Panc1 (cell line): Measurements from ENCODE around the gene CRK. TPM values are rescaled to one million over a fixed set of nuclear protein-coding genes. Genes with fewer than 3 reads are reported as not detected.

Source experiments
- ATAC-seq: fragments of 200-7000 bp; cut with Tn5 transposase; 2 replicates; pipeline ENCODE4 v1.9.1; 2020; ENCODE audit warnings: mild to moderate bottlenecking, moderate library complexity
- BruUV-seq: library from RNA; stranded (reverse); fragments of 400-500 nt; replicated peaks from 2 replicates; lab custom pipeline; 2021; lab: Mats Ljungman, UMichigan
- CTCF ChIA-PET: fragments of 300-600 bp; sonication (Branson Sonifier 250); formaldehyde crosslinking; loops from one replicate; lab custom pipeline; 2022; ENCODE audit warnings: antibody characterized with exemption; lab: Charles Lee
- POLR2A ChIA-PET: fragments of 300-600 bp; sonication (Branson Sonifier 250); formaldehyde crosslinking; loops from one replicate; lab custom pipeline; 2022; ENCODE audit warnings: antibody characterized with exemption; lab: Charles Lee
- DNase-seq: peaks from one replicate; pipeline ENCODE4 v3.0.0-alpha.2; 2010; ENCODE audit warnings: low read depth, low spot score
- H3K27ac ChIP-seq: 2 replicates; pipeline ENCODE4 v1.5.1; 2011; ENCODE audit warnings: mild to moderate bottlenecking, low read length, inconsistent platforms
- H3K27me3 ChIP-seq: fragments of 200-500 bp; sonication (Bioruptor generic); 2 replicates; pipeline ENCODE4 v1.6.0; 2014; ENCODE audit warnings: low read length, inconsistent platforms; ENCODE audit not compliant: control insufficient read depth, insufficient read depth
- H3K36me3 ChIP-seq: fragments of 200-500 bp; sonication (Bioruptor generic); 2 replicates; pipeline ENCODE4 v1.5.1; 2014; ENCODE audit warnings: inconsistent platforms, mild to moderate bottlenecking, low read length, moderate library complexity; ENCODE audit not compliant: control insufficient read depth, insufficient read depth
- H3K4me1 ChIP-seq: 2 replicates; pipeline ENCODE4 v1.5.1; 2011; ENCODE audit warnings: inconsistent platforms, mild to moderate bottlenecking, low read length, moderate library complexity; ENCODE audit not compliant: control insufficient read depth, insufficient read depth
- H3K4me3 ChIP-seq, 2 experiments: 2 replicates each; pipeline ENCODE4 v1.5.1; 2011 to 2012; ENCODE audit warnings: low read depth in 2 of 2, low read length in 2 of 2, mild to moderate bottlenecking in 2 of 2, inconsistent platforms in 1 of 2, moderate library complexity in 1 of 2
- H3K9me3 ChIP-seq: fragments of 200-500 bp; sonication (Bioruptor generic); 2 replicates; pipeline ENCODE4 v1.5.1; 2014; ENCODE audit warnings: low read depth, mild to moderate bottlenecking, inconsistent platforms, low read length, moderate library complexity; ENCODE audit not compliant: control insufficient read depth, insufficient read depth
- CTCF ChIP-seq: fragments of 450-650 bp; IDR thresholded peaks from 2 replicates; pipeline ENCODE4 v1.5.1; 2017; ENCODE audit warnings: mild to moderate bottlenecking
- POLR2AphosphoS5 ChIP-seq: IDR thresholded peaks from 2 replicates; pipeline ENCODE4 v1.6.1; 2012; ENCODE audit warnings: mild to moderate bottlenecking, low read depth, low read length, moderate library complexity
- REST ChIP-seq, 2 experiments: IDR thresholded peaks; 2 replicates each; pipeline ENCODE4 v1.6.1; 2011 to 2012; ENCODE audit warnings: low read depth in 2 of 2, control low read depth in 1 of 2, low read length in 1 of 2, mild to moderate bottlenecking in 1 of 2, moderate library complexity in 1 of 2; ENCODE audit not compliant: insufficient read depth in 1 of 2
- SIN3A ChIP-seq: IDR thresholded peaks from 2 replicates; pipeline ENCODE4 v1.6.1; 2012; ENCODE audit warnings: low read depth, mild to moderate bottlenecking, low read length, moderate library complexity, borderline replicate concordance; ENCODE audit not compliant: insufficient read depth
- TCF7L2 ChIP-seq: IDR thresholded peaks from 2 replicates; pipeline ENCODE4 v1.6.1; 2011; ENCODE audit warnings: mild to moderate bottlenecking, low read depth, low read length, inconsistent platforms
- in situ Hi-C: cut with HindIII; loops from 2 replicates; pipeline ENCODE4 v1.10.0; 2016; ENCODE audit warnings: low sequenced_read_pairs, low pct_unique_long_range_greater_than_20kb
- intact Hi-C: fragments of 100-400 bp; cut with micrococcal nuclease; formaldehyde crosslinking; loops from one replicate; pipeline ENCODE4 v1.10.0; 2022; ENCODE audit not compliant: unreplicated experiment
- total RNA-seq: library from RNA; stranded (reverse); gene quantifications from one replicate; pipeline ENCODE4 v1.2.1, GENCODE V29; 2021; ENCODE audit not compliant: unreplicated experiment

Gene CRK
- total RNA-seq, 1 experiment from 2014 or later: 67.0 TPM

GRCh38 chr17:1473170-1473569 lies 17.1 kb upstream of the CRK start:
- TF ChIP-seq POLR2AphosphoS5 (no peak), REST (IDR thresholded peaks at IDR 0.05; ENCODE audit: insufficient read depth in 1 of 2, low read depth in 2 of 2, low read length in 1 of 2) (no peak), SIN3A (no peak), CTCF (no peak), TCF7L2 (no peak)
- DNase-seq (no peak), ATAC-seq (no peak)
- CTCF ChIA-PET: no interaction called here
- Histone ChIP-seq H3K4me3 (no peak overlapping the region), H3K4me1 (peaks cover 2% of the 10 kb centered on the region; the same call in 1 of the 2 replicates), H3K27me3 (no peaks in the 10 kb centered on the region), H3K27ac (no peak overlapping the region), H3K36me3 (peaks cover 4% of the 10 kb centered on the region), H3K9me3 (no peaks in the 10 kb centered on the region)
- BruUV-seq: no TSS peak
- POLR2A ChIA-PET: no interaction called here
- intact Hi-C loops (no loop called here), in situ Hi-C loops (no loop called here)

DNA sequence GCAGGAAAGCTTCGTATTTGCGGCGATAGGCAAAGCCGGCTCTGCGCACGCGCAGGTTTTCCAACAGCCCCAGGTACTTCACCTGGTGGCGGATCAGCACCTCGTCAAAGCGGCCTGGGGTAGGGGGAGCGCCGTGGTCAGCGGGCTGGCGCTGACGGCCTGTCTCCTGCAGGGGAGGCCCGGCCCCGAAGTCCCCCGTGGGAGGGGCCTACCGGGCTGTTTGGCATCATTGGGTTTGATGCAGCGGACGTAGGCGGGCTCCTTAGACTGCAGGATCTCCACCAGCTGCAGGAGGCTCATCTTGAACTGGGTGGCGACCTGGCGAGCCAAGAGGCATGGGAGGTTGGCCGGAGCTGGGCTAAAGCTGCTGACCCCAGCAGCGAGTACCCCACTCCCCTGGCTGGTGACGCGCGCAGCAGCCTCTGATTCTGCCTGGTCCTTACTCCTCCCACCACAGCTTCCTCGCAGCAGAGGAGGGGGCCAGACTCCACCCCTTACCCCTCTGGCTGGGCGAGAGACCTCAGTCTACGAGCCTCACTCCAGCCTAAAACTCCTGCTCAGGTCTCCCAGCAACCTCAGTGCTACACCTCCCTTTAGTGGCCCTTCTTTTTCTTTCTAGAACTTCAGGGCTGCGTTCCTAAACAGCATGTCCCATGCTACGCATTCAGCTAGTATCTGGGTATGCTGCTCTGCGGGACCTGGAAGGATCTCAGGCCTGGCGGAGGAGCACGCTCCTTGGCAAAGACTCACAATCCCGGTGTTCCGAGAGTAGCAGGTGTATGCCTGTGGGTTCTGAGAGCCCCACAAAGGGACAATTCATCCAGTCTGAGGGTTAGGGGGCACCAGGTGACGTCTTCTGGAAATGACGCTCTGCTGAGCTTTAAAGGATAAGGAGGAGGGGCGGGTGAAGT lies 16.1 kb upstream of the CRK start:
- ATAC-seq (no peak), DNase-seq (no peak)
- POLR2A ChIA-PET: no interaction called here
- CTCF ChIA-PET: no interaction called here
- intact Hi-C loops (no loop called here), in situ Hi-C loops (no loop called here)
- H3K36me3 ChIP-seq: peaks cover 5% of the 10 kb centered on the region
- H3K27me3 ChIP-seq: no peaks in the 10 kb centered on the region
- no peak overlapping the region for H3K4me3 ChIP-seq
- no peak for TF ChIP-seq POLR2AphosphoS5
- no peak for TF ChIP-seq SIN3A
- no peak for TF ChIP-seq REST (IDR thresholded peaks at IDR 0.05; ENCODE audit: insufficient read depth in 1 of 2, low read depth in 2 of 2, low read length in 1 of 2)
- no peak for TF ChIP-seq CTCF
- no peak for TF ChIP-seq TCF7L2
- peaks cover 2% of the 10 kb centered on the region; the same call in 1 of the 2 replicates for H3K4me1 ChIP-seq
- BruUV-seq: no TSS peak
- H3K27ac ChIP-seq: no peak overlapping the region
- H3K9me3 ChIP-seq: no peaks in the 10 kb centered on the region
